GM10266 (cell line): ENCODE measurements around the gene CREB3L2.
"Not testable (repeated sequence)": the region's sequence is repeated elsewhere in the genome, so short reads cannot be mapped to it uniquely, and the experiment has no call there.

Experiments used
- DNase-seq: peaks from one replicate; pipeline ENCODE4 v3.0.0; 2012; ENCODE audit errors: extremely low spot score
- TF ChIP-seq, protein P1 (sequence below): IDR thresholded peaks from 2 replicates; pipeline ENCODE4 v1.5.1; 2012; ENCODE audit warnings: mild to moderate bottlenecking, low read depth; ENCODE audit not compliant: control insufficient read depth, insufficient read depth; ENCODE audit errors: missing control alignments

Gene CREB3L2

GRCh38 chr7:137931823-137932222, 70.1 kb downstream of the CREB3L2 start:
- TF ChIP-seq, protein P1, sequence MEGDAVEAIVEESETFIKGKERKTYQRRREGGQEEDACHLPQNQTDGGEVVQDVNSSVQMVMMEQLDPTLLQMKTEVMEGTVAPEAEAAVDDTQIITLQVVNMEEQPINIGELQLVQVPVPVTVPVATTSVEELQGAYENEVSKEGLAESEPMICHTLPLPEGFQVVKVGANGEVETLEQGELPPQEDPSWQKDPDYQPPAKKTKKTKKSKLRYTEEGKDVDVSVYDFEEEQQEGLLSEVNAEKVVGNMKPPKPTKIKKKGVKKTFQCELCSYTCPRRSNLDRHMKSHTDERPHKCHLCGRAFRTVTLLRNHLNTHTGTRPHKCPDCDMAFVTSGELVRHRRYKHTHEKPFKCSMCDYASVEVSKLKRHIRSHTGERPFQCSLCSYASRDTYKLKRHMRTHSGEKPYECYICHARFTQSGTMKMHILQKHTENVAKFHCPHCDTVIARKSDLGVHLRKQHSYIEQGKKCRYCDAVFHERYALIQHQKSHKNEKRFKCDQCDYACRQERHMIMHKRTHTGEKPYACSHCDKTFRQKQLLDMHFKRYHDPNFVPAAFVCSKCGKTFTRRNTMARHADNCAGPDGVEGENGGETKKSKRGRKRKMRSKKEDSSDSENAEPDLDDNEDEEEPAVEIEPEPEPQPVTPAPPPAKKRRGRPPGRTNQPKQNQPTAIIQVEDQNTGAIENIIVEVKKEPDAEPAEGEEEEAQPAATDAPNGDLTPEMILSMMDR, result no peak
- DNase-seq, result no peak

DNA sequence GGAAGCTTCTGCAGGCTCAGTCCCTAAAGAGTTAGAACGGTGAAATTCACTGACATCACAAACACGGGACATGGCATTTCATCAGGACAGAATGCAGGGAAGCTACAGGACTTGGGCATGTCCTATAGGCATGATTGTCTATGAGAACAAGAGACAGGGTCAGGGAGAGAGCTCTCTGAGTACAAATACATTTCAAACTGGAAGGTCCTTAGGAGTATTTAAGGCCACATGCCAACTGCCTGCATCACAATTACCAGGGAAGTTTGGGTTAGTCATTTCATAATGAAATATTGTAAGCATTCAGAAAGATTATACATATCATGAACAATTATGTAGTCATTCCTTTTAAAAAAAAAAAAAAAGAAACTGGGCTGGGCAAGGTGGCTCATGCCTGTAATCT, 71.3 kb downstream of the CREB3L2 start:
- TF ChIP-seq, protein P1, result no peak
- DNase-seq, result no peak

- no peak for DNase-seq
- TF ChIP-seq, protein P1, result no peak
Observed at GRCh38 chr7:137928626-137929025, 73.3 kb downstream of the CREB3L2 start.

GRCh38 chr7:137927386-137927785, 74.5 kb downstream of the CREB3L2 start:
- TF ChIP-seq, protein P1, result no peak
- DNase-seq, result no peak

GRCh38 chr7:137926206-137926605, 75.7 kb downstream of the CREB3L2 start:
- not testable (repeated sequence) for DNase-seq

GRCh38 chr7:137925754-137926153, 76.1 kb downstream of the CREB3L2 start:
- no peak for DNase-seq
- TF ChIP-seq, protein P1, result no peak

GRCh38 chr7:137925091-137925490, 76.8 kb downstream of the CREB3L2 start:
- TF ChIP-seq, protein P1, result no peak
- DNase-seq, result no peak

DNA sequence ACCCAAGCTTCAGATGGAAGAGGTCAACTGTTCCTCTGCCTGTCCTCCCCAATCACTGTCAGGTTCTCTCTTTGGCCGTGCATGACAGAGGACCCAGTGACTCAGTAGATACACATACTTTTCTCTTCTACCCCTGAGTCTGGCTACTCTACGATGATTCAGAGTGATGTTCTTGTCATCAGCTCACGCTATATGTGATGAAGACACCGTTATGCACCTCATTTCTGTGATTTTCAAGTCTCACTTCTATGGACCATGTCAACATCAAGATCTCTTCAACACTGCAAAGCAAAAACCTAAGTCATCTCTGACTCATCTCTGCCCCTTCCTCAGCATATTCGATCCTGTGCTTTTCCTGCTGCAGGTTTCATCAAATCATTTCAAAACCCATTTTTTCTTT, 78.5 kb downstream of the CREB3L2 start:
- DNase-seq, result no peak
- TF ChIP-seq, protein P1, result no peak
